SH-SY5Y (cell line): ENCODE data around the gene SDR39U1.

ENCODE experiments used
- GATA2 ChIP-seq: IDR thresholded peaks from 2 replicates; pipeline ENCODE4 v1.6.1; 2011; ENCODE audit warnings: mild to moderate bottlenecking, low read depth, low read length
- GATA3 ChIP-seq: IDR thresholded peaks from 2 replicates; pipeline ENCODE4 v1.6.1; 2011; ENCODE audit warnings: low read depth, mild to moderate bottlenecking, low read length, moderate library complexity

DNA sequence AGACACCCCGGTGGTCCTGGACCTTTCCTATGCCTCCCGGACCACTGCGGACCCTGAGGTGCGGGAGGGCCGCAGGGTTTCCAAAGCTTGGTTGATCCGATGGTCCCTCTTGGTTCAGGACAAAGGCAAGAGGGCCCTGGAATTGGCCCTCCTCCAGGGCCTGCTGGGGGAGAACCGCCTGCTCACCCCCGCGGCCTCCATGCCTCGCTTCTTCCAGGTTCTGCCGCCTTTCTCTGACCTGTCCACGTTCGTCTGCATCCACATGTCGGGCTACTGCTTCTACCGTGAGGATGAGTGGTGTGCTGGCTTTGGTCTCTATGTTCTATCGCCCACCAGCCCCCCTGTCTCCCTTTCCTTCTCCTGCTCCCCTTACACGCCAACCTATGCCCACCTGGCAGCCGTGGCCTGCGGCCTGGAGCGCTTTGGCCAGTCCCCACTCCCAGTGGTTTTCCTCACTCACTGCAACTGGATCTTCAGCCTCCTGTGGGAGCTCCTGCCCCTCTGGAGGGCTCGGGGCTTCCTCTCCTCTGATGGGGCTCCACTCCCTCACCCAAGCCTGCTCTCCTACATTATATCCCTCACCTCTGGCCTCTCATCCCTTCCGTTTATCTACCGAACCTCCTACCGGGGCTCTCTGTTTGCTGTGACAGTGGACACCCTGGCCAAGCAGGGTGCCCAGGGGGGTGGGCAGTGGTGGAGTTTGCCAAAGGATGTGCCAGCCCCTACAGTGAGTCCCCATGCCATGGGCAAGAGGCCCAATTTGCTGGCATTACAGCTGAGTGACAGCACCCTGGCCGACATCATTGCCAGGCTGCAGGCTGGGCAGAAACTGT lies 26.9 kb downstream of the SDR39U1 start:
- no peak for TF ChIP-seq GATA2
- TF ChIP-seq GATA3 = no peak
